DMS114 treated with DMSO at 0.1 percent for 48 hours (cell line): ENCODE data around the gene PAX1.

Experiments
- DNase-seq: peaks from one replicate; lab custom pipeline; 2025; ENCODE audit not compliant: unreplicated experiment; lab: John Stamatoyannopoulos, UW

PAX1 gene

GRCh38 chr20:21705575-21706260 lies at the start of gene PAX1:
PAX1 (plus strand) TSS chr20:21705664; CDS start chr20:21705713, 49 bp downstream.
- DNase-seq: peak; percentile 22

- DNase-seq: no peak
These were observed 49.0 kb upstream of the PAX1 start for GRCh38 chr20:21656308-21657067.

GRCh38 chr20:21661488-21662055 lies 43.9 kb upstream of the PAX1 start:
- no peak for DNase-seq

DNA sequence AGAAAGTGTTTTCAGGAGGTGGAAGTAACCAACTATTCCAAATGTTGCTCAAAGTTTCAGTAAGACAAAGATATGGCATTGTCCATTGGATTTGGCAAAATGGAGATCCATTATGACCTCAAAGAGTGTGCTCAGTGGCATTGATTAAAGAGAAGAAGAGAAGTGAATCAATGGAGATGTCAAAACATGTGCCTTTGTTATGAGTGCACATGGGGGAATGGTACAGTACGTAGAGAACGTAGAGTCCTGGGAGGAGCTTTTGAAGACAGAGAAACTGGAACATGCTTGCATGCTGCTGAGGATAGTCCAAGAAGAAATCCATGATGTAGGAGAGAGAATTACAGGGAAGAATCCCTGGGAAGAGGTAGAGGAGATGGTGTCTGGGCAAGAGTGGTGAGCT lies 42.0 kb upstream of the PAX1 start:
- no peak for DNase-seq

GRCh38 chr20:21665687-21666446 lies 39.6 kb upstream of the PAX1 start:
- DNase-seq: no peak

- no peak for DNase-seq
These were observed 35.3 kb upstream of the PAX1 start for GRCh38 chr20:21670126-21670525.

- no peak for DNase-seq
These were observed 34.5 kb upstream of the PAX1 start for GRCh38 chr20:21670981-21671380.

GRCh38 chr20:21677261-21677660 lies 28.2 kb upstream of the PAX1 start:
- DNase-seq: no peak

GRCh38 chr20:21677781-21678180 lies 27.7 kb upstream of the PAX1 start:
- DNase-seq: no peak

GRCh38 chr20:21681234-21681921 lies 24.1 kb upstream of the PAX1 start:
- no peak for DNase-seq

- DNase-seq: no peak
These were observed 23.5 kb upstream of the PAX1 start for GRCh38 chr20:21681922-21682318.

- no peak for DNase-seq
These were observed 22.9 kb upstream of the PAX1 start for GRCh38 chr20:21682521-21682954.

- no peak for DNase-seq
These were observed 20.8 kb upstream of the PAX1 start for GRCh38 chr20:21684671-21685070.

DNA sequence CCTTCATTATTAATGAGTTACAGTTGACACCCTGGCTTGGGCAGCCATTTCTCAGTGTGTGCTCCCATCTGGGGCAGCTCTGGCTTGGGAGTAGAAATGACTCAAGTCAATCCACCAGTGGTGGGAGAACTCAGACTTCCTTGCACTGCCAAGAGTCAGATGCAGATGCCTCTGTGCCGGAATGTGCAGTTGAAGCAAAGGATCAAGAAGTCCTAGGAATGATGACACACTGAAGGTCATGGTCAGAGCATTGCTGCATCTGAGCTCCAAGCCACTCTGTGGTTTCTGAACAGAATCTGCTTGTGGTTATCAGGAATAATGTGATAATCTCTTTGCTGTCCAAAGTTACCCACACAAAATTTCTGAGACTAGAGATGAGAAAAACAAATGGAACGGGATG lies 19.5 kb upstream of the PAX1 start:
- DNase-seq: no peak

DNA sequence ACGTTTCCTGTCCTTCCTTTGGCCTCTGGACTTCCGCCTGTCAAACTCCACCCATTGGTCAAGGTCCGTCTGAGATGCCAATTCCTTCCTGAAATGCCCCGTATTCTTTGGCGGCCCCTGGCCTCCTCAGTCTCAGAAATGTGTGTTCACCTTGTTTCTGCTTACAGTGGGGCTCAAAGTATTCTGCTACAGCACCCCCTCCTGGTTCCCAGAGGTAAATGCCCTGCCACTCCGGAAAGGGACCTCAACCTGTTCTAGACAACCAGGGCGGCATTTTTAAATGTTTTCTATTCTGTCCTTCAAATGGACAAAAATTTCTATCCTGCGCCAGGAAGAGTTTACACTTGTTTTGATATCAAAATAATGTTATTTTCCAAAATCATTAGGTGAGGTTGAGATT lies 12.1 kb upstream of the PAX1 start:
- no peak for DNase-seq

GRCh38 chr20:21698494-21699215 lies 6.8 kb upstream of the PAX1 start:
- no peak for DNase-seq

DNA sequence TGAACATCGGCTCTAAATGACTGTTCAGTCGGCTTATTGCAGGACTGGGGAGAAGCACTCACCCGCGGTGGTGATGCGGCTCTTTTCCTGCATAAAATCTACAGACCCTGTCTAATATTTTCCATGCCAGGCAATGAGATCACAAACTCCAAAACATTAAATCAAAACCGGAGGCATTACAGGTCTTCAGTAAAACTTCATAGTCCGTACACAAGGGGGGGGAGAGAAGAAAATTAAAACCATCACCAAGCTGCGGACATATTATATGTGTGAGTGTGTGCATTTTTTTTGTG lies 6.3 kb upstream of the PAX1 start:
- DNase-seq: no peak

- DNase-seq: no peak
These were observed 4.1 kb upstream of the PAX1 start for GRCh38 chr20:21701171-21701876.

DNA sequence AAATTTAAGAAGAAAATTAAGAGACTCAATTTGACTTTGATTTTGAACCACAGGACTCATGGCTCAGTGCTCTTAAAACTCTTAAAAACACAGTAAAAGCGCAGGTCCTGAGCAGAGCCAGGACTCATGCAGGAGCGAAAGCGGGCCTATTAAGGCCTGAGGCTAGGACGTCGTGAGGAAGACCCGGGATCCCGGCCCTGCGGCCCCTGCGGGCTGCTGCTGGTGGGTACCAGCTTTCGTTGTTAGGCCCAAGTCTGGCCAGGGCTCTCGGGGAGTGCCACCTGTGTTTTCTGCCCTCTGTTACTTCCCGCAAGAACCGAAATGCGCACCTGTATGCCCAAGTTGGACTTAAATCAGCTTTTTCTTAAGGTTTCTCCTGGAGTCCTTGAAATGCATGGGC lies 3.4 kb upstream of the PAX1 start:
- no peak for DNase-seq
